Activated CD4-positive, alpha-beta T cell treated with anti-CD3 and anti-CD28 coated beads, Interleukin-2, amount 50 U/mL, for 24 hours (primary cell): Measurements from ENCODE around the gene KCTD13.
A peak's percentile ranks its signal among the peaks of the same experiment; 100 is the strongest.
"Not testable (repeated sequence)": the region's sequence is repeated elsewhere in the genome, so short reads cannot be mapped to it uniquely, and the experiment has no call there.

Experiments used
- DNase-seq, 2 donors: peaks; one replicate each; pipeline ENCODE4 v3.0.0-alpha.2; 2020; ENCODE audit warnings: low read depth in 1 of 2, low spot score in 1 of 2

The KCTD13 gene

DNA sequence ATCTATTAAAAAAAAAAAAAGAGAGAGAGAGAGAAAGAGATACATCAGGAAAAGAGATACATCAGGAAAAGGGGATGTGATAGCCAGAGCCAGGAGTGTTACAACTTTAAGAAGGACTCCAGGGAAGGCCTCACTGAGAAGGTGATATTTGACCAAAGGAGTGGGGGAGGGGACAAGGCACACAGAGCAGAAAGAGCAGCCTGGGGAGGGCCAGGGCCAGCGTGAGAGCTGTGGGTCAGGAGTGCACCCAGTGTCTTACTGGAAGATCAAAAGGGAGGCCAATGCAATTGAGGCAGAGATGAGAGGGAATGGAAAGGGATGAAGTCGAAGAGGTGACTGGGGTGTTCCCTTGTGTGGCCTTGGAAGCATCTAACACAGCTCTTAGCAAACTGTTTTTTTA, 18.1 kb downstream of the KCTD13 start:
- no peak for DNase-seq

DNA sequence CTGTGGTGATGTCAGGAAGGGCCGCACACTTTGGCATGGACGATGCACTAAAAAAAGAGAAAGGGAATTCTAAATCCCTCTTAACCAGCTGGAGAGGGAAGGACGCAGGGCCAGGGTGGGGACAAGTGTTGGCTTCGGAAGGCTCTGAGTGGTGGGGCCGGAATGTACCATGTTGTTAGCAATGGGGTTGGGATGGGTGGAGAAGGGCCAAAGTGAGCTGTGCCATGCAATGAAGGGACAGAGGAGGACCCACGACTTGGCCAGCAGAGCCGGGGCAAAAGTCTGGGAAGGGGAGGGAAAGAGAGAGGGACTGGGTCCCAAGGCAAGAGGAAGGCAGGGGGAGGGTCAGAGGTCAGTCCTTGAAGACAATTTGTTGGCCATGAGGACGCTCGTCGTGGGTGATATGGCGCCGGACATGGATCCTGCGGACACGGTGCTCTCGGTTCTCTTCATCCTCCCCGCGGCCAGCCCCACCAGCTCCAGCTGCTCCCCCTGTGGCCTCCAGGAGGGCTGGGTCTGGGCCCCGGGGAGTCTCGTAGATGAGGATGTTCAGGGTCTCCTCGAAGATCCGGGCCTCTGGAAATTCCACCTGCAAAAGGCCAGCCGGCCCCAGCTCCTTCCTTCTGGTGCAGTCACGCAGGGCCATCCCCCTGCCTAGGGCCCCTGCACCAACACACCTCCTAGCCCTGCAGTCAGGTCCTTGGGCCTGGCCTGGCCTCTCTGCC, 19.3 kb downstream of the KCTD13 start:
- DNase-seq, result no peak

DNA sequence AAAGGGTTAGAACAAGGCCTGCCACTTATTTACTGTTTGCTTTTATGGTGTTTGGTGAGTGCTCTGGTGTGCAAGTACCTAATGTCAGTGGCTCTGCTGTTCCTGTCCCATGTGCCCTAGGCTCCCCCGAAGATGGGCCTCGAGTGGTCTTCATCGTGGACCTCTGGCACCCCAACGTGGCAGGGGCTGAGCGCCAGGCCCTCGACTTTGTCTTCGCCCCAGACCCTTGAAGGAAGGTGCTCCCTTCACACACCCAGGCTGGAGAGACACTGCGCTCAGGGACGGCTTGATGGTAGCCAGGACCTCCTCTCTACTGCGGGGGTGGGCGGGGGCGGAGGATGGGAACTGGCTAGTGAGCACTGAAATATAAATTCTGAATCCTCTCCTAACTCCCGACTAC, 20.4 kb downstream of the KCTD13 start:
- DNase-seq, result no peak

DNA sequence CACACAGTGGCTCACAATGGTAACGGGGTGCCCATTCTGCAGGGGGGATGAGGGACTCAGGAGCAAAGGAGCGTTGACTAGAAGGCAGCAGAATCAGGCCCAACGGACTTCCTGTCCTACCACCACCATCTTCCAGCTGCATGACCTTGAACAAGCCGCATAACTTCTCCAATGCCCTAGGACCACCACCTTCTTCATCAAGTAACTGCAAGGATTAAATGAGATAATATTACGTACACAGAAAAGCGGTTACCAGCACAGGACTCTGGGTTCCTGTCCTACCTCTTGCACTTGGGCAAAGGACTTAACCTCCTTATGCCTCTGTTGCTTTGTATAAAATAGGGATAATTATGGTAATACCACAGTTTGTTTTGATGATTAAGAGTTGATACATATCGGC, 21.1 kb downstream of the KCTD13 start:
- no peak for DNase-seq

DNA sequence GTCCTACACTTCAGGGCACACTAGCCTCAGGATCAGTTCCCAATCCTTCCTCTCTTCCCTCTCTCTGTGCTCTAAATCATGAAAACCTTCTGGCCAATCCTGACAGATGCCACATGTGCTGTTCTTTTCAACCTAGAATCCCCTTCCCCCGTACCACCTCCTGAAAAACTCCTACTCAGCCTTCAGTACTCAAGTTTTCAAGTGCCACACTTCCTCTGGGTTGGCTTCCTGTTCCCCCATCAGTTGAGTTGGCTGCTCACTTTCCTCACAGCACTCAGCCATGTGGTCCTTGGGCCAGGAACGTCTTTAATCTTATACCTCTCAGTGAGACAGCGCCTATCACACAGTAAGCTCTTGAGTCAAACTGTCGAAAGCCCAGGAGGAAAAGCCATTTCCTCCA, 22.4 kb downstream of the KCTD13 start:
- no peak for DNase-seq

DNA sequence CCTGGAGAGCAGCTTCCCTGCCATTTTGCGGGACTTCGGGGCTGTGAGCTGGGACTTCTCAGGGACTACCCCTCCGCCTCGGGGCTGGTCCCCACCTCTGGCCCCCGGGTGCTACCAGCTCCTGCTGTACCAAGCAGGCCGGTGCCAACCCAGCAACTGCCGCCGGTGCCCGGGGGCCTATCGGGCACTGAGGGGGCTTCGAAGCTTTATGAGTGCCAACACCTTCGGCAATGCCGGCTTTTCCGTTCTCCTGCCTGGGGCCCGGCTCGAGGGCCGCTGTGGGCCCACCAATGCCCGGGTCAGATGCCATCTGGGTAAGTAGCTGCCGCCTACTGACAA, 24.4 kb downstream of the KCTD13 start:
- DNase-seq, result no peak

DNA sequence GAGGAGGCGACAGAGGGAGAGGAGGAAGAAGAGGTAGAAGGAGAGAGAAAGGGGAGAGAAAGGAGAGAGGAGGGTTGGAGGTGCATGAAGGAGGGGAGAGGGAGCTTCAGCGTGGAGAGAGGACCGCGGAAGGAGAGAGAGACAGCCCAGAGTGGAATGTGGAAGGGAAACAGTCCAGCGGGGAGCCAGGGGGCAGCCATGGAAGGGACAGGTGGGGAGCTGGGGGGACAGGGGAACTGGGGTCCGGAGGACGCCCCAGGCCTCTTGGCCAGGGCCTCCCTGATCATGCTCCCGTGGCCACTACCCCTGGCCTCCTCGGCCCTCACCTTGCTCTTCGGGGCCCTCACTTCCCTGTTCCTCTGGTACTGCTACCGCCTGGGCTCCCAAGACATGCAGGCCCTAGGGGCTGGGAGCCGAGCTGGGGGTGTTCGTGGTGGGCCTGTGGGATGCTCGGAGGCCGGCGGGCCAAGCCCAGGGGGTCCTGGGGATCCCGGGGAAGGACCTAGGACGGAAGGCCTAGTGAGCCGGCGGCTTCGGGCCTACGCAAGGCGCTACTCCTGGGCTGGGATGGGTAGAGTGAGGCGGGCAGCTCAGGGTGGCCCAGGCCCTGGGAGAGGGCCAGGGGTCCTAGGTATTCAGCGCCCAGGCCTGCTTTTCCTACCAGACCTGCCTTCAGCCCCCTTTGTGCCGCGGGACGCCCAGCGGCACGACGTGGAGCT, 25.0 kb downstream of the KCTD13 start:
- DNase-seq, result no peak

DNA sequence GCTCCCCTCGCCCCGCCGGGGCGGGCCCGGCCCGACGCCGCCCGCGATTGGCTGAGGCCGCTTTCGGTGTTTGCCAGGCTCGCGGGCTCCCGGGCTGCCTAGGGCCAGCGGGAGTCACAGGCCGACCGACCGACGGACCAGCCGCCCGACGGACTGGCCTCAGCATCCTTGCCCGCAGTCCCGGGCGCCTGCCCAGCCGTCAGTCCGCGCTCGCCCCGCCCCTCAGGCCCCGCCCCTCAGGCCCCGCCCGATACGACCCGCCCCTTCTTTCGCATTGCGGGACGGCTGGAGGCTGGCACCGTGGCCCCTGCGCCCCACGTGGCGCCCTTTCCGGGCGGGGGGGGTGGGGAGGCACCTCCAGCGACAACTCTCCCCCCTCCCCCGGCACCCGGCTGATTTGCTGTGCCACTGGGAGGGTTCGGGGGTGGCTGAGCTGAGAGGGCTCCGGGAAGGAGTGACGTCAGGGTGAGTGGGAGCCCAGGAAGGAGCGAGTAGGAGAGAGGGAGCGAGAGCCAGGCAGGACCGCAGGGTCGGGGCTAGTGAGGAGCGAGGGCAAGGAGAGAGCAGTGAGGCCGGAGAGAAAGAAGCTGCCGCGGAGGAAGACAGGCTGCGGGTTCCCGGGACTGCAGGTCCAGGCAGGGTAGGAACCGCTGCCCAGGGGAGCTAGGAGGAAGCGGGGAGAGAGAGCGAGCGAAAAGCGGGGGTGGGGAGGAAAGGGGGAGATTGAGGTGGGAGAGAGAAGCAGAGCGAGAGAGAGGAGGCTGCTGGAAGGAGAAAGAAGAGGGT, 25.7 kb downstream of the KCTD13 start, which contains the start of gene ASPHD1:
ASPHD1 (plus strand) TSS at position 387 of the 786 bp plus-strand sequence. CDS start 484 bp downstream, outside the sequence.
- DNase-seq, result peak; percentile 46 to 67

DNA sequence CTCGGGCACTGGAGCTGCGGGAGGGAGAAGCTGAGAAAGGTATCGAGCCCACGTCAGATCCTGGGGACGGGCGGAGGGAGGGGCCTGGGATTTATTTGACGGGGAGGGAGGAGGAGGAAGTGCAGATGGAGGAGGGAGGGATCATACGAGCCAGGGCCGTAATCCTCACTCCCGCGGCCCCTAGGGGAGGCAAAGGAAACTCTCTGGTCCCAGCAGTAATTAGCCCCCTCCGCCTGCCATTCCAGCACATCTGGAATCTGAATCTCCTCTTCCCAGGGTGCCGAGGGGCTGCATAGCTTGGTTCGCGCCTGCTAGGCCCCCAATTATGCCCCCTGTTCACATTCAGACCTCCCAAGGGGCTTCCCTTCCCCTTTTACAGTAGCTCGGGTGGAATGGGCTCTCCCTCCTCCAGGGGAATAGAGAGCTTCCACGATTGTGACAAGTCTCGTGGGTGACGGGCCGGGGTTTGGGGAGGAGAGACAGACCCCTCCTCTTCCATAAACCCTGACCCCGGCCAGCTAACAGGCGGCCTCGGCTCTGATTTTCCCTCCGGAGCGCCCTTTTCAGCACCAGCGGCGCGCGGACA, 26.4 kb downstream of the KCTD13 start, which contains the start of gene SEZ6L2:
SEZ6L2 (minus strand) TSS at position 35 of the 586 bp plus-strand sequence. CDS start 531 bp downstream, outside the sequence.
- DNase-seq, result peak in 1 of 2 donors; percentile 61

DNA sequence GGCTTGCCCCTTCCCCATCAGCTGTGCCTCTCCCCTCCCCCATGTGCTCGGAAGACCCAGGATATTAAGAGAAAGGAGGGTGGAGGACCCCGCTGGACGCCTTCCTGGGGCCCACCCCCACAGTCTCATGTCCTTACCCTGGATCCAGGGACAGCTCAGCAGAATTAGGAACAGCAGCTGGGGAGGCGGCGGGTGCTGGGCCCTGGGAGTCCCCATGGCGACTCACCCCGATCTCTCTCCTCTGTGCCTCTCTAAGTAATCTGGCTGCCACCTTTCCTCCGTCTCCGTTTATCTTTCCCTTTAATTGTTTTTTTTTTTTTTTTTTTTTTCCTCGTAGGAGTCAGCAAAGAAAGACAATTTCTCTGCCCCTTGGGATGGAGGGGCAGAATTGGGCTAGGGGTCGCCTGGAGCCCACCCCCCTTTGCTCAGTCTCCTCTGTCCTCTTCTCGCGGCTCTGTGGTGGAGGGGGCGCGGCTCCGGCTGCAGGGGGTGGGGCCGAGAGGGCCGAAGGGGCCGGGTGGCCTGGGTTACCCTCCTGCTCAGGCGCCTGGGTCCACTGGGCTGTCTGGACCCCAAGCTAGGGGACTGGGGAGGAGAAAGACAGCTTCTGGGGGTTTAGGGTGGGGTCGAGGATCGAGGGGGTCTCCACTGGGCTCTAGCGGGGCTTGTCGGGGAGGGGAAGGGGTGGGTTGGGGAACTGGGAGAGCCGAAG, 27.1 kb downstream of the KCTD13 start:
- no peak for DNase-seq

DNA sequence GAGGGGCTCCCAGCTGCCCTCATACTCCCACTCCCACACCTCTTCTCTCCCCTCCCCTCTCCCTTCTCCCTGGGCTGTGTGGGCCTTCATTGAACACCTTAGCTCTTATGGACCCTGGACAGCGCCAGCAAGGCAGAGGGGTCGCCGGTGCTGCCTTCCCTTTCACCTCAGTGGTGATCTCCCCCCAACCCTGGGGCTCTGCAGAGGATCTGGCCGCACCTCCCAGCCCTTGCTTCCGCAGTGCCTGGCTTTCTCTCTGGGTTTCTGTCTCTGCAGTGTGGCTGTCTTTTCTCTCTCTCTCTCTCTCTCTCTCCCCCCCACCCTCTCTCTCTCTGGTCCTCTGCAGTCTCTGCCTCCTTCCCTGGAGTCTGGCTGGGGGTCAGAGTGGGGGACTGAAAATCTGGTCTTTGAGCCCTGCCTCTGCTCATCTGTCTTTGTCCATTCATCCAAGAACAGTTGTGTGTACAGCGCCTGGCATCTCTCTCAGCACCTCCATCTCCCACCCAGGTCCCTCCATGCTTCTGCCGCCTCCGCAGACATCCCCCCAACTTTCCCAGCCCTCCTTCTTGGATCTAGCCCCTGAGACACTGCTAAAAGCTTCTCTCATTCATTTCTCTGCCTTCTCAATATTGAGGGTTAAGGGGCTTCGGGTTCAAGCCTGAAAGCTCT, 27.8 kb downstream of the KCTD13 start:
- DNase-seq, result no peak

DNA sequence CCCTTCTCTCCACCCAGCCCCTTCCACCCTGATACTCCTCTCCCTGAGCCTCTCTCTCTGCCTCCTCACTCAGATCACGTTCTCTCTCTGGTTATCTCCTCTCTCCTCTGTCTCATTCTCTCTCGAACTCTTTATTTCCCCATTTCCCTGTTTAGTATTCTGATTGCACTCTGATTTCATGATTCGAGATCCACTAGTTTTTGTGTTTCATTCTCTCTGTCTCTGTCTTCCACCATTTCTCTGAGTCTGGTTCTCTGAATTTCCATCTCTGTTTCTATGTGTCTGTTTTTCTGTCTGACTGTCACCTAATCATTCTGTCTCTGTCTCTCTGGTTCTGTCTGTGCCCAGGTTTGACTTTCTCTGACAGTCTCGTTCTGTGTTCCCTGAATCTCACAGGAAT, 28.7 kb downstream of the KCTD13 start:
- no peak for DNase-seq

DNA sequence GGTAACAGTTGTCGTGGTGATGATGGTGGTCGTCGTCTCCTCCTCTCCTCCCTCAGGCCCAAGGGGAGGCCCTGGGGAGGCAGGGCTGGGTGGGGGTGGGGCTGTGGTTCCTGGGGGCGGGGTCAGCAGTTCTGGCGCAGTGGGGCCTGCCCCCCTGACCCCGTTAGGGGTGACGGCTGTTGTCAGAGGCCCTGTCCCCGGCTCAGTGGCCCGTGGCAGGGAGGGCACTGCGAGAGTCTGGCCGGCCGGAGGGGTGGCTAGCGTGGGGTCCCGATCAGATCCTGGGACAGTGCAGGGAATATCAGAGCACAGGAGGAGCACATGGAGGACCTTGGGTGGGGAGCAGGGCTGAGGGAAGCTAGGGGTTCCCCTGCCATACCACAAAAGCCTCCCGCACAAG, 29.2 kb downstream of the KCTD13 start:
- DNase-seq, result no peak

DNA sequence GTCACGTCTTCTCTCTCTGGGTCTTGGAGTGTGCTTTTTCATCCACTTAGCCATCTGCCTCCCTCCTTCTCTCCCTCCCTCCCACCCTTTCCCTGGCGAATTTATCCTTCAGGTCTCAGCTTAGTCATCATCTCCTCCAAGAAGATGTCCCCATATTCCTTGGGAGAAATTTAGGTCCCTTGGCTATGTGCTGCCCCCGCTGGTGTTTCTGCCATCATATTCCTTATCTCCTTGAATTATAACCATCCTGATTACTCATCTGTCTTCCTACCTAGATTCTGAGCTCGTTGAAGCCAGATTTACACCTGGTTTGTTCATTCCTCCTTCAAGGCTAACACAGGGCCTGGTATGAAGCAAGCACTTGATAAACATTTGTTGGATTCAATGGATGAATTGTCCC, 31.7 kb downstream of the KCTD13 start:
- DNase-seq, result no peak

DNA sequence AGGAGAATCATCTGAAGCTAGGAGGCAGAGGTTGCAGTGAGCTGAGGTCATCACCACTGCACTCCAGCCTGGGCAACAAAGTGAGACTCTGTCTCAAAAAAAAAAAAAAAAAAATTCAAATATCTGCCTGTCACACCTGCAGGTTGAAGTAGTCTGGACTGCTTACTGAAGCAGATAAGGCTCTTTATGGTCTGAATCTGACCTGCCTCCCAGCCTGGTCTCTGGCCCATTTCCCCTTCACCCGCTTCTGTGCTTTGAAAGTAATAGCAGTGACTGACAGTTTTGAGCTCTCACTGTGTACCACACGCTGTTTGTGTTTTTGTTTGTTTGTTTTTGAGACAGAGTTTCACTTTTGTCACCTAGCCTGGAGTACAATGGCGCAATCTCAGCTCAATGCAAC, 32.5 kb downstream of the KCTD13 start:
- DNase-seq, result no peak

DNA sequence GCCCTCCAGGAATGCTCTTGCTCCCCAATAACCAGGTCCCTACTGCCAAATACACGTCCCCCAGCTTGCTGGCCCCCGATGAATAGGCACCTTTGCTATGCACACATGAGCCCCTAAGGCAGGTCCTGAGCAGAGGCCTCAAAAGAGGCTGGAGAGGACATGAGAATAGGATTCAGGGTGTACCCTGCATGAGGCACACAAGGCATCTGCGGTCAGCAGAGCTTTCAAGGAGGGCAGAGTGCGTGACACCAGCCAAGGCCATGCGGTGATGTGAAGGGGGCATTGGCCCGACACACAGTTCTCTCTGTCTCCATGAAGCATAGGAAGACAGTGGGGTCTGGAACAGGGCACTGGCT, 33.6 kb downstream of the KCTD13 start:
- DNase-seq, result no peak

DNA sequence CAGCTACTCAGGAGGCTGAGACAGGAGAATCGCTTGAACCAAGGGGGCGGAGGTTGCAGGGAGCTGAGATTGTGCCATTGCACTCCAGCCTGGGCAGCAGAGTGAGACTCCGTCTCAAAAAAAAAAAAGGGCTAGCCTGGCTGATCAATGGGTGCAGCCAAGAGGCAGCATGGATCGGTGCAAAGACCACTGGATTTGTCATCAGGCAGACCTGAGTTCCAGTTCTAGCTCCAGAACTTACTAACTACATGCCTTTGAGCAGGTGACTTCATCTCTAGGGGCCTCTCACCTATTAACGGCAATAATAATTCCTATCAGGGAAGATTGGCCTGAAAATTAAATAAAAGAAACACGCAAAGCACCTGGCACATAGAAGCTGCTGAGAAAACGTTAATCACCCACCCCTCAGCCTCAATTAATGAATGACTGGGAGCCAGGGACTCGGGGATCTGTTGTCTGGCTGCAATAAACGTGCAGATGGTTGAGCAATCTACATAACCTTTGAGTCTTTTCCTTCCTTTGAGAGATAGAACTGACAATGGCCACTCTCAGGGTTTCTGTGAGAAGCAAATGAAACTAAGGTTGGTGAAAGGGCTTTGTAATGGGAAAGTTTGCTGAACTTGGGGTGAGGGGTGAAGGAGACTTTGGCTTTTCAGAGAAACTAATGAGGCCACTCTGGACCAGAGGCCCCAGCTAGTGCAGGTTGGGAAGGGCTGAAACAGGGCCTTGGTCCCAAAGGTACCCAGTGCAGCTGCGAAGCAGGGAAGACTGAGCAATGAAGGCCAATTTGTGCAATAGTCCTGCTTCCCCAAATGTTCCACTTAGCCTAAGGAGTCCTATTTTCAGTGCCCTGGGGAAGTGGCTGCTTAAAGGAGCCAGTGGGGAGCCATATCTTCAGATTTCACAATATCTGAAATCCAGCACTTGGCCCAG, 34.2 kb downstream of the KCTD13 start:
- no peak for DNase-seq

DNA sequence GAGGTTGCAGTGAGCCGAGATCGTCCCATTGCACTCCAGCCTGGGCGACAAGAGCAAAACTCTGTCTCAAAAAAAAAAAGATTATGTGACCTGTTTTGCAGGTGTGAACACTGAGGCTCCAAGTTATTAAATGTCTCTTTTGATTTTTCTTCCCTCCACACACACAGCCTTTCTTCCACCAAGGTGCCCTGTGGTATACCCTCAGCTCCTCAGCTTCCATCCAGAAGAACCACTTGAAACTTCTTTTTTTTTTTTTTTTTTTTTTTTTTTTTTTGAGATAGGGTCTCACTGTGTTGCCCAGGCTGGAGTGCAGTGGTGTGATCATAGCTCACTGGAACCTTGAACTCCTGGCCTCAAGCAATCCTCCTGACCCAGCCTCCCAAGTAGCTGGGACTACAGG, 36.7 kb downstream of the KCTD13 start:
- not testable (repeated sequence) for DNase-seq

DNA sequence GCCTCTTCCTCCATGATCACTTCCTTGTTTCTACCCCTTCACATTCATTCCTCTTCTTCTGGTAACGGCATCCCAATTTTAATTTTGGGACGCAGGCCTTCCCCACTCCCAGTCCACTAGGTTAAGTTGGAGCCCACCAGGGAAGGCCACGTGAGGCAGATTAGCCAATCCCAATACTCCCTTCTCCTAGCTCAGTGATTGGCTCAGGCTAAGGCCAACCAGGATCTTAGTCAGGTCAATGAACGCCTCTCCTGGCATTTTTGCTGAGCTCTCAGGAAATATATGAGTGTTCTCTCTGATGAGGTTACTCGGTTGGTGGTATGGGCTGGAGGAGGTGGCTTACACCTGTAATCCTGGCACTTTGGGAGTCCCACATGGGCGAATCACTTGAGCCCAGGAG, 42.0 kb downstream of the KCTD13 start:
- no peak for DNase-seq
